NT2/D1 (cell line): ENCODE data around the gene CRLF2.

Experiments used
- SUZ12 ChIP-seq: IDR thresholded peaks from 2 replicates; pipeline ENCODE4 v1.6.1; 2011; ENCODE audit not compliant: insufficient read length, insufficient read depth; ENCODE audit errors: extremely low read depth
- YY1 ChIP-seq: IDR thresholded peaks from 2 replicates; pipeline ENCODE4 v1.6.1; 2011; ENCODE audit not compliant: insufficient read length, insufficient read depth
- ZNF274 ChIP-seq: IDR thresholded peaks from 2 replicates; pipeline ENCODE4 v1.6.1; 2011; ENCODE audit warnings: mild to moderate bottlenecking, low read depth, low read length

- TF ChIP-seq ZNF274 (no peak), YY1 (no peak), SUZ12 (no peak)
Observed at GRCh38 chrX:1159548-1159947, 52.9 kb downstream of the CRLF2 start.
